PFSK-1 (cell line): ENCODE measurements around the gene OLFML2A.

Source experiments
- FOXP2 ChIP-seq: optimal IDR thresholded peaks from 2 replicates; pipeline ENCODE3; 2011; ENCODE audit warnings: borderline replicate concordance, control low read depth, inconsistent platforms; ENCODE audit not compliant: insufficient read depth; ENCODE audit errors: extremely low read length, extremely low read depth
- POLR2AphosphoS5 ChIP-seq: IDR thresholded peaks from 2 replicates; pipeline ENCODE4 v1.6.1; 2012; ENCODE audit warnings: low read depth, mild to moderate bottlenecking, control low read depth, low read length, moderate library complexity
- REST ChIP-seq, 2 experiments: IDR thresholded peaks; 2 replicates each; pipeline versions ENCODE4 v1.6.1 to v1.8.0; 2011 to 2012; ENCODE audit warnings: low read depth in 2 of 2, low read length in 2 of 2, control low read depth in 1 of 2, inconsistent platforms in 1 of 2, mild to moderate bottlenecking in 1 of 2, moderate library complexity in 1 of 2; ENCODE audit not compliant: insufficient read depth in 1 of 2
- SIN3A ChIP-seq: IDR thresholded peaks from 2 replicates; pipeline ENCODE4 v1.6.1; 2012; ENCODE audit warnings: mild to moderate bottlenecking, low read length, moderate library complexity, borderline replicate concordance; ENCODE audit not compliant: insufficient read depth
- TAF1 ChIP-seq: IDR thresholded peaks from 2 replicates; pipeline ENCODE4 v1.6.1; 2012; ENCODE audit warnings: low read length, control low read depth, borderline replicate concordance; ENCODE audit not compliant: insufficient read depth

Gene OLFML2A

GRCh38 chr9:124808246-124808956, 31.5 kb downstream of the OLFML2A start:
- no peak for TF ChIP-seq POLR2AphosphoS5
- TF ChIP-seq REST (IDR thresholded peaks at IDR 0.05; ENCODE audit: insufficient read depth in 1 of 2, low read depth in 2 of 2, low read length in 2 of 2), result no peak
- TF ChIP-seq FOXP2, result no peak
- TF ChIP-seq SIN3A, result no peak
- no peak for TF ChIP-seq TAF1

GRCh38 chr9:124809211-124809610, 32.3 kb downstream of the OLFML2A start:
- TF ChIP-seq FOXP2 (no peak), SIN3A (no peak), POLR2AphosphoS5 (no peak), TAF1 (no peak), REST (IDR thresholded peaks at IDR 0.05; ENCODE audit: insufficient read depth in 1 of 2, low read depth in 2 of 2, low read length in 2 of 2) (no peak)

GRCh38 chr9:124809741-124810500, 33.0 kb downstream of the OLFML2A start:
- no peak for TF ChIP-seq SIN3A
- no peak for TF ChIP-seq REST (IDR thresholded peaks at IDR 0.05; ENCODE audit: insufficient read depth in 1 of 2, low read depth in 2 of 2, low read length in 2 of 2)
- no peak for TF ChIP-seq POLR2AphosphoS5
- TF ChIP-seq TAF1, result no peak
- TF ChIP-seq FOXP2, result no peak

GRCh38 chr9:124810663-124811355, 33.9 kb downstream of the OLFML2A start:
- TF ChIP-seq TAF1 (no peak), SIN3A (no peak), REST (IDR thresholded peaks at IDR 0.05; ENCODE audit: insufficient read depth in 1 of 2, low read depth in 2 of 2, low read length in 2 of 2) (no peak), FOXP2 (no peak), POLR2AphosphoS5 (no peak)
